SW480 (cell line): ENCODE measurements around the gene MXI1.

Experiments used
- DNase-seq: peaks from one replicate; pipeline ENCODE4 v3.0.0-alpha.2; 2016; ENCODE audit warnings: low spot score

MXI1 gene

DNA sequence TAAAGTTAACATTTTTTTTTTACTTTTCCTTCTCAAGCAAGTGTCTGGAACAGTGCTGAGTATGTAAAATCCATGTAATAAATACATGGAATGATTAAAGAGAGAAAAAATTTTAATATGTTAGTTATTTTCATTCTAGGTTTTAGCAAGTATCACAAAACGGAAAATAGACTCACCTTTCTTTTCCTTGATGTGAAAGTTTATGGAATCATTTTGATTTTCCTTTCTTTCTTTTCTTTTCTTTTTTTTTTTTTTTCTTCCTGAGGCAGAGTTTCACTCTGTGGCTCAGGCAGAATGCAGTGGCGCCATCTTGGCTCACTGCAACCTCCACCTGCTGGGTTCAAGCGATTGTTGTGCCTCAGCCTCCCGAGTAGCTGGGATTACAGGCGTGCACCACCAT is 69.2 kb downstream of the MXI1 start:
- no peak for DNase-seq

DNA sequence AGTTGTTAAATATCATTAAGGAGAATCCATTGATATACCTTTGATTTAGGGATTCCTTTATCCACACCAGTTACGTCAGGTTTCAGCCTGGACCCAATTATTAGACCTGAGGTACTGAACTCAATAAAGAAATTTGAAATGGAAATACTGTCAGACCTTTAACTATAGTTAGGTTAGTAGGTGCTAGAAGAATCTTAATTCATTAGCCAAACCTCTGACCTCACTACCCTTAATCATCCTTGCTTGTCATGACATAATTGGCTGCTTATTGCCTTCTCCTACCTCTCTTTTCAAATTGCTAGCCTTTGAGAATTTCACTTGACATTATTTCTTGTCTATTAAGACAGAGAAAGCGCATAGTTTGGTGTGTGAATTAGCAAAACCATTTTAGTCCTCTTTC is 70.2 kb downstream of the MXI1 start:
- no peak for DNase-seq

- no peak for DNase-seq
These were observed 71.4 kb downstream of the MXI1 start for GRCh38 chr10:110278562-110279406.

DNA sequence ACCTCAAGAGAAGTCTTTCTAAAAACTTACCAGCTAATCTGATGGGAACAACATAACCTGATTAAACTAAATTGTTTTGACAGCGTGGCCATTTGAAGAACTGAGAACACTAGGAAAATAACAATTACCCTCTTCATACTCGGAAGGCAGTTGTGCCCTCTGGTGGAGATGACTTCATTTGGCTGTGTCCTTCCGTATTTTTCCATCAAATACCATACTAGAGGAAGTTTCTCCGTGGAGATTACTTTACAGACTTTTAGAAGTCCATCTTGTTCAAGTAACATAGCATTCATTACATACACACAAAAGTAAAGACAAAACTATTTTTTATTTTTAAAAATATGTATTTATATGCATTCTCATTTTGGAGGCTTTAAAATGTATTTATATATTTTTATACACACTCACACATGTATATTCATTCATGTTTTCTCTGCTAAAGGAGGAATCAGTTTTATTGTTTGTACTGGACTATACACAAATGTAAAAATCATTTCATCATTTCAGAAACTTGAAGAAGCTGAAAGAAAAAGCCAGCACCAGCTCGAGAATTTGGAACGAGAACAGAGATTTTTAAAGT is 72.1 kb downstream of the MXI1 start:
- peak; percentile 72 for DNase-seq

- DNase-seq, result no peak
These were observed 76.9 kb downstream of the MXI1 start for GRCh38 chr10:110284262-110284661.

DNA sequence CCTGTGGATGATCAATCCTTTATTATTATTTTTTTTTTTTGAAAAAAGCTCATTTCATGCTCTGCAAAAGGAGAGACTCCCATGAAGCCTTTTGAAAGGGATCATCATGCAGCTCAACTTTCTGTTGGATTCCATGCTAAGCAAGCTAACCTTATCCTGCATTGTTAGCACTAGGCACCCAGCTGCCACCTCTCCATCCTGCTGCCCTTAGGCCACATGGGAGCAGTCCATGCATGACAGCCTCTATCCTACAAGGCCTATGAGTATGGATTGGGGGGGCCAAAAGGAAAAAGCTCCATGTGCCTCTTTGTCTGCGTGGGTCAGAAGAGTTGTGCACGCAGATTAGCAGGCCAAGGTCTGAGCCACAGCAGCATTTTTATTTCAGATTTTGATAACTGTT is 78.1 kb downstream of the MXI1 start:
- no peak for DNase-seq

DNA sequence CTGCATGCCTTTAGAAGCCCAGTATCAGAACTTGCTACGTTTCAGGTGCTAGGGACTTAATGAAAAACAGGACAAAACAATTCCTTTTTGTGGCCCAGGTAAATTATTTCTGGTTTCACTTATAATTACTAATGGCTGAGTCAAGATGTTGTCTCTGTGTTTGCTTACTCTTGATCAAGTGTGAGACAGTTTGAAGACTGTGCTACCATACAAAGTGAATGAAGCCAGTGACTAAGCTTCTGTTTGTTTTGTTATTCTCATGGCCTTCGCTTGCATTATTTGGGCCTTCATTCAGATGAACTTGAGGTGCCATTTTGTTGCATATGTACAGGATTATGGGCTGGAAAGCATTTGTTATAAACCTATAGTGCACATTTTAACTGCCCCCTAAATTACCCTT is 79.4 kb downstream of the MXI1 start:
- no peak for DNase-seq

DNA sequence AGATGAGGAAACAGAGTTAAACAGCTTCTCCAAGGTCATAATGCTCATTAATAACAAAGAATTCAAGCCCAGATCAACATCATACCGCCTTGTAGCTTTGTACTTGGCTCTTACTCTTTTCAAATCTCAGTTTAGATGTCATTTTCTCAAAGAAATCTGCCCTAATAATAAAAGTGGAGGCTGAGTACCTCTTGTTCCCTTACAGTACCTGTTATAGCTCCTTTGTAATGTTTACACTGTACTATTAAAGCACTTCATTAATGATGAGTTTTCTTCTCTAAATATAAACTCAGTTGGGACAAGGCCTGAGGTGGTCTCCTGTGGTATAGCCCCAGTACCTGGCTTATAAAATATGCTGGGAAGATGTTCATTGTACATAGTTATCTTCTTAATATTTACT is 89.6 kb downstream of the MXI1 start:
- no peak for DNase-seq

DNA sequence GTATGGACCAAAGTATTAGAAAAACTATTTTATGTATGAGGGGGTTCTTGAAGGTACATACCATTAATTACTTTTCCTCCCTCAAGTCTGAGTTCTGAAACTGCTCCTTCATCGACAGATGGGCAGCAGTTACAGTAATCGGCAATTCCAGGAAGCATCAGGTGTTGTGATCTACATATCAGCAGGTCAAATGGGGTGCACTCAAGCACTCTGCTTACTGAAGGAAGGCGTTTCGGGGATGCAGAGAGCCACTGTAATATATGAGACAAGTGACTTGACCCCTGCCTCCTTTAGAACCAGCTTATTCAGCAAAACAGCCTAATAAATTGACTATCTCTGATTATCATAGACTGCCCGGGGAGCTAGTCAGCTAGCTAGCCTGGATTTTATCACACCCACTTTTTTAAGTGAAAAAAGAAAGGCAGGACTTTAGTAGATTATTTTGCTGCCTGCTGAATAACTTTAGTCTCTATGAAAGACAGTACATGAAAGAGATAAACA is 93.1 kb downstream of the MXI1 start:
- DNase-seq, result no peak

DNA sequence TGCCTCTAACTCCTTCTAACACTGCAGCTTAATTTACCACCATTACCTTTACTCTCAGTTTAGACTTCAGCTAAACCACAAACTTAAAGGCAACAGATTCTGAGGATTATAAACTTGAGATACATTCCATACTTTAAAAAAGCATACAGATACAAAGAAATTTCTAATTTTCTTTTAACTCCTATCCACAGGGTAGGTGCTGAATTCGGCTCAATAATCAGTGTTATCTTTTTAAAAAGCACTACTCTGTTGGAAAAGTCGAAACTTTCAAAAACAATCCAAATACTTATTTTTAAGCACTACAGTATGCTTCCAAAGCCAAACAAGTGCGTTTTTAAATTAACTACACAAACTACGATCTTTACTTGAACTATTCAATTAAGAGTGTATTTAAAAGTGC is 96.3 kb downstream of the MXI1 start:
- DNase-seq, result no peak

DNA sequence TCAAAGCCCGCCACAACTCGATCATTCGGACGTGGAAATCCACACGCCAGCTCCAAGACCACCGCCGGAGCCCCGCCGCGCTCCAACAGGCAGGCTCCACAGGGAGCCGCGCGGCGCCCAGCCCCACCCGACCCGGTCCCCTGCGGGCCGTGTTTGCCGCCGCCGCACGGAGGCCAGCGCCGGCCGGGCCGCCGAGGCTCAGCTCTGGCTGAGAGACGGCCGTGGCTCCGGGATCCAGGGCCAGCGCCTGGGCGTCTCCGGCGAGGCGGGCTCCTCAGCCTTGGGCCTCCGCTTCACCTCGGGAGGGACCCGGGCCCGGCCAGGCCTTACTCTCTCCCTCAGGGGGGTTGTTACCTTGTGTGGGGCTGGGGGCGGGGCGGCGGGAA is 97.0 kb downstream of the MXI1 start:
- DNase-seq, result no peak

DNA sequence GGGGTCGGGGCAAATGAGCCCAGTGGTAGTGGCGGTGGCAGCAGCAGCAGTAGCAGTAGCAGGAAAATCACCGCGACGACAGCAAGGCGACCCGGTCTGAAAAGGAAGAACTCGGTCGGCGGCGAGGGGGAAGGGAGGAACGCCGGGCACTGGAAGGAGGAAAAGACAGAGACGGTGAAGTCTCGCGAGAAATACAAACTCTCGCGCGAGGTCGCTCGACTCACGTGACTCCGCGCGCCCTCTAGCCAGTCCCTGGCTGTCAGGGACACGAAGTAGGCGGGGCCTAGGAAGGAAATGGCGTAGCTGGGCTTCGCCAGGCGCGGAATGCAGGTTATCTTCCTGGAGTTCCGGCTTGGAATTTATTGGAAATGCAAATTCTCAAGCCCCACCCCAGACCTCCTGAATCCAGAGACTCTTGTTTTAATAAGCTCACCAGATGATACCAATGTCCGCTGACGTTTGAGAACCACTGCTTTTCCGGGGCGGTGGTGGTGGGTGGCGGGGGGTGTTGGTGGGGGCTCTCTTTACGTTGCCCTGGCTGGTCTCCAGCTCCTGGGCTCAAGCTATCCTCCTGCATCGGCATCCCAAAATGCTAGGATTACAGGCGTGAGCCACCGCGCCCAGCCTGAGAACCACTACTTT is 97.5 kb downstream of the MXI1 start, which contains the start of gene SMNDC1:
TSS of gene SMNDC1 (minus strand) at position 141 of the 642 bp plus-strand sequence. CDS start 1,333 bp downstream, outside the sequence.
- DNase-seq, result peak; percentile 97

GRCh38 chr10:110305767-110306451 is 98.5 kb downstream of the MXI1 start:
- peak; percentile 92 for DNase-seq

DNA sequence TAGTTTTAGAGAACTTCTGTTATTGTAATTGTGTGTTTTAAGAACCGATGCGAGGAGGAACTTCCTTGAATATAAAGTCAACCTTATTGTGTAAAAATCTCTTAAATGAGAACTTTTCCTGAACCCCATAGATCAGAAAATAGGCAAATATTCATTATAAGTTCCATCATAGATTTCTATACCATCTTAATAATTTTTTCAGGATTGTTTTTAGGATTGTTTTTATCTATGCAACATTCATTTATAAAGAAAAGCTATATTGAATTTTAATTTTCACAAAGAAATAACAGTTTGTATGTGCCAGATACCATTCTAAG is 99.0 kb downstream of the MXI1 start:
- DNase-seq, result no peak

DNA sequence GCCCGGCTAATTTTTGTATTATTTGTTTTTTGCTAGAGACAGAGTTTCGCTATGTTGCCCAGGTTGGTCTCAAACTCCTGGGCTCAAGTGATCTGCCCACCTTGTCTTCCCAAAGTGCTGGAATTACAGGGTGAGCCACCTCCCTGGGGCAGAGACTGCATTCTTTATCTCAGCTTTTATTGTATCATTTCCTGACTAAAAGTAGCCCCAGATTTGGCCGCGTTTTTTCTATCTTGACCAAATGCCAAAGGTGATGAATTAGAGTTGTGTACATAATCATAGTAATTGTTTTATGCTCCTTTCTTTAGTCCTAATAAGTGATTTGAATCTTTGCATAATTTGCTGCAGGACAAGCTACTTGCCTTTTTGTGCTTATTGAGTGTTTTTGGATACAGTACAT is 100.4 kb downstream of the MXI1 start:
- DNase-seq, result no peak

DNA sequence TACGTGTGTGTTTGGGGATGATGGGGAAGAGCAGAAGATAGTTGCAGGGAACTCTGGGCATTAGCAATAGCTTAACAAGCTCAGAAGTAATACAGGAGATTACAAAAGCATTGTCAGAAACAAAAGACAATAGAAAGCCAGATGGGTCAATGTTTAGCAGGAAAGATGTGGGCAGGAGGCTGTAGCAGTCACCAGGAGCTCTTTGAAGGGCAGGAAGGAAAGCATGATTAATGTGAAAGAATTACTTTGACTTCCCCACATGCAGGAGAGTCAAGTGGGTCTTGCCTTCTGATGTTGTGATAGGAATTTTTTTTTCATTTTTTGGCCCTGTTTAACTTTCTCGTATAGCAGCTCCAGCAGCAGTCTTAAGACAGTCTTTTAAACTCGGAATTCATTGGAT is 103.3 kb downstream of the MXI1 start:
- peak; percentile 62 for DNase-seq

GRCh38 chr10:110311357-110311949 is 104.0 kb downstream of the MXI1 start:
- peak; percentile 66 for DNase-seq

- DNase-seq, result no peak
These were observed 104.8 kb downstream of the MXI1 start for GRCh38 chr10:110312206-110312605.

GRCh38 chr10:110313674-110314073 is 106.3 kb downstream of the MXI1 start:
- DNase-seq, result no peak

- DNase-seq, result no peak
These were observed 110.8 kb downstream of the MXI1 start for GRCh38 chr10:110317866-110318850.
